HG03469 (cell line): ENCODE measurements around the gene OAF.

ENCODE experiments used
- ATAC-seq: cut with Tn5 transposase; IDR thresholded peaks from one replicate; pipeline ENCODE4 v1.9.1; 2021; ENCODE audit warnings: mild to moderate bottlenecking, moderate library complexity, moderate number of reproducible peaks; ENCODE audit not compliant: unreplicated experiment

The OAF gene

DNA sequence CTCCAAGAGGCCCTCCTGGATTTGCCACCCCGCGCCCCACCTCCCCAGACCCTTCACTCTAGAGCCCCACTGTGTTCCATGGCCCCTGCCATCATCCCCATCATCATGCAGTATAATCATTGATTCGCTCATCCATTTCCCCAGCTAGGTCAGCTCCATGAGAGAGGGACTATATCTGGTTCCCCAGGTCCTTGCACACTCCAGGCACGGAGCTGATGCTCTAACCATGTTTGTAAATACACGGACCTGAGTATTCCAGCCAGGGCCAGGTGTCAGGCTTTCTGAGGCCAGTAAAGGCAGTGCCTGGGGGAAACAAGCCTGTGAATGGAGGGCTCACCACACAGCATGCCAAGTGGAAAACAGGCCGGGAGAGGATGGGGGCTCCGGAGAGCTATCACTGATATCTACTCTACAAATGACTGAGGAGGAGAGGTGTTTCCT, 27.1 kb upstream of the OAF start:
- no peak for ATAC-seq

DNA sequence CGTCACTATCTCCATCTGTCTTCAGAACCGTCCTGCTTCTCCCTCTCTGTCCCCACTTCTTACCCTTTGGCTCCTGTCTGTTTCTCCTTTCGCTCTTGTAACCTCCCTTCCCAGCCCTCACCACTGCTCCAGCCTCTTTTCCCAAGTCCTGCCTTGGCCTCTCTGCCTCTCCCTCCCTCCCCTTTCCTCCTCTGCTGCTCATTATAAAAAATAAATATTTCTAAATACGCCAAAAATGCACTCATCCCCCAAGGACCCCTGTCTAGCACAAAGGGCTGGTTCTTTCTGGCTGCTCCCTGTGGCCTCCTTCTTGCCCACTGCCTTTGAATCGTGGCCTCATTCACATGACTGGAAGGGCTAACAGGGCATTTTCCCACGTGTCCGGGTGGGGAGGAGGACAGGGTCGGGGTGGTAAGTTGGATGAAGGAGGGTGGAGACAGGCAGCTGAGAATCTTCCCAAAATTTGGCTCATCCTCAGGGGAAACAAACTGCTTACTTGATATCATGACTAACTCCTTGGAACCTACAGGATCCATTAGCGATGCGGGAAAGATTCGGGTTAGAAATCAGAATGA, 26.4 kb upstream of the OAF start:
- no peak for ATAC-seq

DNA sequence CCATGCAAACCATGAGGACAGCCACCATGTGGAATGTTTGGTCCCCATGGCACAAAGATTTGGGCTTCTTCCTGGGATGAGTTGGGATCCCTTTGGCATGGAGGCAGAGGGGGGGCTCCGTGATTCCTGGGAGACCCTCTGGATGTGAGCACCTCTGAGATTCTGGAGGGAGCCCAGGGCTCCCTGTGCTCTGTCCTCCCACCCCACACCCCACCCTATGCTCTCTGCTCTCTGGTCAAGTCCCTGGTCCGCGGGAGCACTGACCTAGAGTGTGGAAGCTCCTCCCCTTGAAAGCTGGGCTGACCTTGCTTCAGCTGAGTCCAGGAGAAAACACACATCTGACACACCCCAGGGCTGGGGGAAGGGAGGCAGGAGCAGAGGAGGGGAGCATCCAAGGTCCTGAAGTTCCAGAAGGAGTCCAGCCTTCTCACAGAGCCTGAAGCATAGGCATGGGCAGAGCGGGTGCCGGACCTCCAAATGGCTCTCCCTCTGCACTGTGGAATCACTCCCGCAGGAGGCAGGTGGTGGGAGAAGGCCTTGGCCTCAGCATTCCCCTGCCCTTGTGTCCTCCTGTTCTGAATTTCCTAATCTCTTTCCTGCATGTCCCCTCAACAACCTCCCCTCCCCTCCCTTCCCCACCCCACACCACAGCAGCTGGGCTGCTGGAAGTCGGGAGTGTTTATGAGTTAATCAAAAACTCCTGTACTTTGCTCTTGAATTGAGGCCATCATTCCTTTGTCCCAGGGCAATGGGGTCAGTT, 25.7 kb upstream of the OAF start:
- no peak for ATAC-seq

DNA sequence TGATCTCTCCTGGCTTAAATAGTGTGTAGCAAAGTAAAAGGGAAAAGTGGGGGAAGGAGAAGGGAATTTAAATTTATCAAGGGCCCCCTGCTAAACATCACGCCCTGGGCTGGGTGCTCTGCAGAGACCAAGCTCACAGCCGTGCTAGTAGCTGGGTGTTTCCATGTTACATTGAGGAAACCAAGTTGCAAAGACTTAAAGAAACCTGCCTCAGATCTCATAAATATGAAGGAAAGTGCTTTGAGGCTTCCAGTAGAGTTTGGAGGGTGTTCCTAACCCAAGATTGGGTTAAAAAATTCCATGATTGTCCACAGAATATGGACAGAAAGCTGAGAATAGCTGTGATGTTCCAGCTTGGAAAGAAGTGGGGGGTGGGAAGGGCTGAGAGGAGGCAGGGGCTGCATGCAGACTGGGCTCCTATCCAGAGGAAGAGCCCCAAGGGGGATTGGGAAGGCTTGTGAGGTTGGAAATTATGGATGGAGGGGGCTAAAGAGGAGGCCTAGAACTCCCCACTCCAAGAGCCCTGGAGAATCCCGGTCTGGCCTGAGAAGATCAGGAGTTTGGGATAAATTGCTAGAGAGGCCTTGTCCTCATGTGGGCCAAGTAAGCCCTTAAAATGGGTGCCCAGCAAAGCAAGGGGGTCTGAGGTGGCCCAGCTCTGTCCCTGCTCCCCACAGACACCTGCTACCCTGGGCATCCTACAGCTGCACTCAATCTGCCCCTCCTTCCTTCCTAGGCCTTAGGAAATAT, 25.0 kb upstream of the OAF start:
- ATAC-seq: no peak

DNA sequence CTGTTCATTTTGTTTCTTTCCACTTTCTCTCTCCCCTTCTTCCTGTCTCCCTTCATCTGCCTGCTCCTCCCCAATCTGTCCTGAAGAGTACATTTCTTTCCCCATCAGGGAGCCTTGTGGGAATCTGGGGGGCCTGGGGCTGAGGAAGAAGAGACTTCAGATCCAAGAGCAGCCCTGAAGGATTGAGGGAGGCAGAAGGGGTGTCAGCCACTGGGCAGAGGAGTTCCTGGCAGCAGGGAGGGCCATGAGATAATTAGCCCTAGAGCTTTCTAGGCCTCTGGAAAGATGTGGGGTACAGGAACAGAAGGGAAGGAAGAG, 24.4 kb upstream of the OAF start:
- ATAC-seq: no peak

DNA sequence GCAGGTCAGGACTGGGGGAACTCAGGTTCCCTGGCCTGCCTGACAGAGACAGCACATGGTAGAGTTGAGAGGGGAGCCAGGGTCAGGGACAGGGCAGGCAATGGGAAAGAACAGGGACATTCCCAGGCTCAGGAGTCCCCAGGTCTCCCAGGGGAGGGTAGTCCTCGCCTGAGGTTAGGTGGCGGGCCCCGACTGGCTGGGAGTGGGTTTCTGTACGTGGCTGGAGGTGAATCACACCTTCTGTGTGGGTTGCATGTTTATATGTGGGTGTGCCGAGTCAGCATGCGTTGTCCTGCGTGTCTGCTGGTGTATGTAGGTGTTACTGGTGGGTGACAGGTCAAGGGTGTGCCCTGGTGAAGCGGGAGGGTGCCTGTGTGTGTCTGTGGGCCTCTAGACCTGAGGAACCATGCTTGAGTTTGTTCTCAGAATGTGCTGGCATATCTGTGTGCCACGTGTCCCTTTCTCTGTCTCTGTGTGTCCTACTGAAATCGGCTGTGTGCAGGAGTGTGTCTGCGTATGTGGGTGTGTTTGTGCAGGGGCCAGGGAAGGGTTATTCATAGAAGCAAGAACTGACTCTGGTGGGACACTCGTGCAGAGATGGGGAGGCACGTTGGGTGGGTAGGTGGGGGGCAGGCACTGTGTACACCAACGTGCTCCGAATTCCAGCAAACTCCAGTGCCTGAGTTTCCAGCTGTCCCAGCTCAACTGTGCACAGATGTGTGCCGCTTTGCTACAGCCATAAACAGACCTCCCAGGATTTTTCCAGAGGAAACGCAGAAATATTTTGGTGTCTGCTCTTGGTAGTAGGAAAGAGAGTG, 23.8 kb upstream of the OAF start:
- ATAC-seq: no peak

DNA sequence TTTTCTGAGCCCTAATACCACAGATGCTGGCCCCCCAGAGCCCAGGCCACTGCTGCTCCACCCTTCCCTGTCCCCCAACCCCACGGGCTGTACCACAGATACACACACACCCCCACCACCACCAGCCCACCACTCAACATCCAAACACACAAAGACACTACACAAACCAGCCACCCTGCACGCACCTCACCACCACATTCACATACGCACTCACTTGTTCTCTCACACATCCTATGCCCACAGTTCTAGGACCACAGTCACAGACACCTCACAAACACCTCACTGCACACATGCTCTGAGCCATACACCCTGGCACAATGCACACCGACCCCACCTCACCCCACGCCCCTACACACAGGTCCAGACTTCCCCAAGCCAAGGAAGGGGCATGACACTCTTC, 22.5 kb upstream of the OAF start:
- no peak for ATAC-seq

DNA sequence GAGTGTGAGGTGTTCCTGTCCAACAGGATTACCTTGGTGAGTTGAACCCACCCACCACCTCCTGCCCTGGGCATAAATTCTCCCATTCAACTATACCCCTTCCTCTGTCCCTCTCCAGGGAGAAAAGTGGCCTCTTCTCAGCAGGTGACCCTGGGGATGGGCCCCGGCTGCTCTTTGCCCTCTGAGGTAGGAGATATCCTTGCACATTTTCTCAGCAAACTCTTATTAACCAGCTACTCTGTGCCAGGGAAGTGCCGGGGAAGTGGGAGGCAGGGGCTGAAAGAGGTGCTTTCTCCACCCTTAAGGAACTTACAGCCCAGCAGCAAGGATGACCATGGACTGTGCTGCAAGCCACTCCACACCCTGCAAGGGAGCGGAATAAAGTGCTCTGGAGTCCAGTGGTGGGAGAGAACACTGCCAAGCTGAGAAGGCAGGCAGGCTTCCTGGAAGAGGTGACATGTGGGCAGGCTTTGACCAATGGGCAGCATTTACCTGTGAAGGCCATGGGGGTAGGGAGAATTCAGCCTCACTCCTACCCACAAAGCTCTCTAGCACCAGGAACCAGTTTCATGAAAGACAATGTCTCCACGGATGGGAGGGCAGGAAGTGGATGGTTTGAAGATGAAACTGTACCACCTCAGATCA, 21.9 kb upstream of the OAF start:
- no peak for ATAC-seq

DNA sequence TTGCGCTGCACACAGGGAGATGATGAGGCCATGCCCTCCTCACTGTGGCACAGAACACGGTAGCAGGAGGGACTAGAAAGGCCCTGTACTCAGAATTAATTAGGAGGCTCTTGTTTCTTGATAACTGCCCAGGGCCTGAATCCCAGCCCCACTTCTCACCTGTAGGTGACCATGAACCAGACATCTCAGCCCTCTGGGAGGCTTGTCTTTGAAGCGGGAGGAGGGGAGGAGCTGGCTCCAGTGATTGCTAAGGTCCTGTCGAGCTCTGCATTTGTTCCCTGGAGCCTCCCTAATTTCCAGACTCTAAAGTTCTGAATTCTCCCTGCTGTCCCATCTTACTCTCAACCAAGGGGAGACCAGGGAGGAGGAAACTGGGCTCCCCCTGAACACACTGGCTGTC, 19.8 kb upstream of the OAF start:
- ATAC-seq: no peak

DNA sequence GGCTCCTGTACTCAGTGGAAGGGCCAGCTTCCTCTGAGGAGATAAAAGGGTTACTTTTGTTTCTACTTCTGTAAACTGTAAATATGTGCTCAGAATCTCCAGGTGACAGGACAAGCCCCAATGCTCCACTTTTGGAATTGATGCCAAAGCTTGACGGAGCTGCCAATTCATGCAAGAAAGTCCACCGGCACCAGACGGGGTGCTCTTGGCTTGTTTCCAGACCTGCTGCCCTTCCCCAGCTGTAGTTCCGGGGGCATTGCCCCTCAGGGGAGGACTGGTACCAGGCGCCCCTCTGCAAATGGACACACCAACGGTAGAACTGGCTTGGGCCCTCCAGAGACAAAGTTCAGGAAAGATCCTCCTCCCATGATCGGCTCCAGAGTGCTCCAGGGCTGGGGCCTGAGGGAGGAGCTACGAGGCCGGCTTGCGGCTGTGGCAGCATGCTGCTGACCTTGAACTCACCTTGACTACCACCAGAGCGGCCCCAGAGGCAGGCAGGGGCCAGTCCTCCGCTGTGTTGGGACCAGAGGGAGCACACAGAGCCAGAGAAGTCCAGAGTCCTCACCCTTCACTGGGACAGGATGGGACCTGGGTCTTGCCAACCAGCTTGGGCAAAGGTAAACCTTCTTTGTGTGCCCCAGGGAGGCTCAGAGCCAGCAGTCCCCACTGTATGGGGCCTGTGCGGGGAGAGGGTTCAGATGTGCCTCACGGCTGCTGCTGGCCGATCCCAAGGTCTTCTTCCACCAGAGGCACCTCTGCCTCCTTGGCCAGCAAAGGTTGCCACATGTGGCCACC, 17.8 kb upstream of the OAF start:
- ATAC-seq: no peak

DNA sequence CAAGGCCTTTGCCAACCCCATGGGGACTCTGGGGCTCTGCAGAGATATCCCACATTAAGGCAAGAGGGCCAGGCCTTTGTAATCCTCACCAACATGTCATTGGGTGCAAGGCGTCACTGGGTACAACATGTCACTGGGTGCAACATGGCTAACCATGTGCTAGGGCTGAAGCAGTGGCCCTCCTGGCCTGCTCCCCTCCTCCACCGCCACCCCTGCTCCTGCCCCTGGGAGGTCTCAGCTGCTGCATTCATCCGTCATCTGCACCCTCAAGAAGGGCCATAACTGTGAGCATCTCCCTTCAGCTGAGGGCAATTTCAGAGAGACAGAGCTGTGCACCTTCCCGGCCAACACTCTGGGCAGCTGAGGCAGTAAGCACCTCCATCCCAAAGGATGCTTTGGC, 16.7 kb upstream of the OAF start:
- no peak for ATAC-seq

DNA sequence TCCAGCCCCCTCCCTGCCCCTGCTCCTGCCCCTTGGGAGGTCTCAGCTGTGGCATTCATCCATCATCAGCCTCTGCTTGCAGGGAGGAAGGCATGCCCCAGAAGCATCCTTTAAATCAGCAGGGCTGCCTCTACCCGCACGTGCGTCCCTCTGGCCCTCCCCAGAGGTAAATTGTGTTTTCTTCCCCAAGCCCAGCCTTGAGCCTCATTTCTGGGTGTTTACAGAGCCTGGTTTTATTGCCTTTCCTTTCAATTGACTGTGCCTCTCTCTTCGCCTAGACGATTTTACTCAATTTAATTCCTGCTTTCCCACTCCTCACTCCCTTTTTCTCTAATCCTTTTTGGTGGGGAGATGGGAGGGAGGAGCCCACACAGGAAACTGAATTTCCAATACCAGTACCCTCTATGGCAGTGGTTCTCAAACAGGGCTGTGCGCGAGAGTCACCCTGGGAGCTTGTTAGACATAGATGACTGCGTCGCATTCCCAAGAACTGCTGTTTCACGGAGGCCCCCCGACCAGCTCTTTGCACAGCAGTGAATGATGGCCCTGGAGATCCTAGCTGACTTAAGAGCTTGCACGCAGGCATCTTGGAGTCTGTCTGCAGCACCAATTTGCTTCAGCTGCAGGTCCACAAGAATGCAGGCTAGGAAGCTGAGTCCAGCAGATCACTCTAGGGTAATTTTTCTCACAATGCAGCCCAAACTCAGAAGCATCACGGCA, 15.1 kb upstream of the OAF start:
- no peak for ATAC-seq

DNA sequence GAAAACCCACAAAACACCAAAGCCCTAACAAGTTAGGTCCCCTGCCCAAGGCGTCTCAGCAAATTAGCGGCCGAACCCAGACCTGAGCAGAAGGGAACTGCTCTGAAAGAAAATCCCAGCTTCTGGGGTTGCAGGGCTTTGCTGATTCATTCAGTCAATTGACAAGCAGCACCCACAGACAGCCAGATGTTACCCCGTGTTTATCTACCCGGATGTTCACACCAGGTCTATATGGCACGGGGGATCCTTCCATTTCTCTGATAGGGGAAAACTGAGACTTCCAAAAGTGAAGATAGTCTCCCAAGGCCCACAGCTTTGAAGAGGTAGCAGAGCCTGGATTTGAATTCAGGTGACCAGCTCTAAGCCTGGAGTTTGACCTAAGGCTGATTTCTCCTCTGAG, 14.0 kb upstream of the OAF start:
- no peak for ATAC-seq

DNA sequence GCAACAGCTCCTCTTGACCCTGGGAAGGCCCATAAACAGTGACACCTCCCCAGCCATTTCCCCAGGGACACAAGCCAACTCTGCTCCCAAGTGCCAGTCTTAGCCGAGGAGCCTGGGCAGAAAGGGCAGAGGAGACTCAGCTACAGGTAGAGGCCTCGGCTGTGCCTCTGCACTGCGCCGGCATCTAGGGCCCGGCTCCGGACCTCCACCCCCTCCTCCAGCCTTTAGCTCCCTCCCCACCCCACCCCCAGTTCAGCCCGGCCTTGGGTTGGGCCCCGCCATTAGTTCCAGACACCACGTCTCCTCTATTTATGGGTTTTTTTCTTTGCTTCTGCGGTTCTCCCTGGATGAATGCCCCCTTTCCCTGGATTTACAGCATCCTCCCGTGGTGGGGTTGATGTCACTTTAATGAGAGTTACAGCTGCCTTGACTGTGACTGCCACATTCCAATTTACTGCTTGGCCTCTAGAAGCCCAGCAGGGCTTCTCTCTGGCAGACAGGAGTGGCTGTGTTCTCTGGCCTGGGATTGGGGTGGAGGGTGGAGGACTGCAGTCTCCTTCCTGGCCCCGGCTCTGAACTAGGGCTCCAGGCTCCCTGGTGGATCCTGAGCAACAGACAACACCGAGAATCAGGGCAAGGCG, 13.5 kb upstream of the OAF start:
- ATAC-seq: no peak

DNA sequence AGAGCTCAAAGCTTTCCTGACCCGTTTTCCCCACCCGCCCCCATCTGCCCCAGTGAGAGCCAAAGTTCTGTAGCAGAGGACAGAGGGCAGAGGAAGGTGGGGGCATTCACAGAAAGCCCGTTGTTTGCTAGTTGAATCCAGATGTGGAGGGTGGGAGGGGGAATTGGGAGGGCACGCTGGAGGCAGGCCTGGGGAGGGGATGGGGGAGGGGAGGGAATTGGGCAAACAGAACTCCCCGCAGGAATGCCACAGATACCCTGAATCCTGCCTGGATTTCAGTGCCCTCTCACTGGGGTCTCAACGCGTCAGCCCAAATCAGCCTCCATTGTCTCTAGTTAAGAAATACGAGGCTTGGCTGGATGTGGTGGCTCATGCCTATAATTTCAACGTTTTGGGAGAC, 12.9 kb upstream of the OAF start:
- no peak for ATAC-seq

DNA sequence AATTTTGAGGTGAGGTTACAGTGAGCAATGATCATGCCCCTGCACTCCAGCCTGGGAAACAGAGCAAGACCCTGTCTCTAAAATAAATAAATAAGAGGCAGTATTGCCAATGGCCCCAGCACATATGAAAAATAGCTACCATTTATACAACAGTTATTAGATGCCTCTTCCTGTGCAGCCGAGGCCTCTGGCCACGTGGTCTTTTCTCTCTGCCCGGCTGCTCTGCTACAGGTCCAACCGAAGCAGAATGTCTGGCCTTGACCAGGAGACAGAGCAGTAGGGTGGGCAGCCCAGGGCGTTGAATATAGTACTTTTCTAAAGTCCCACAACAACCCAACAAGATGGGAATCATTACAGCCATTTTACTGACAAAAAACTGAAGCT, 12.4 kb upstream of the OAF start:
- no peak for ATAC-seq

DNA sequence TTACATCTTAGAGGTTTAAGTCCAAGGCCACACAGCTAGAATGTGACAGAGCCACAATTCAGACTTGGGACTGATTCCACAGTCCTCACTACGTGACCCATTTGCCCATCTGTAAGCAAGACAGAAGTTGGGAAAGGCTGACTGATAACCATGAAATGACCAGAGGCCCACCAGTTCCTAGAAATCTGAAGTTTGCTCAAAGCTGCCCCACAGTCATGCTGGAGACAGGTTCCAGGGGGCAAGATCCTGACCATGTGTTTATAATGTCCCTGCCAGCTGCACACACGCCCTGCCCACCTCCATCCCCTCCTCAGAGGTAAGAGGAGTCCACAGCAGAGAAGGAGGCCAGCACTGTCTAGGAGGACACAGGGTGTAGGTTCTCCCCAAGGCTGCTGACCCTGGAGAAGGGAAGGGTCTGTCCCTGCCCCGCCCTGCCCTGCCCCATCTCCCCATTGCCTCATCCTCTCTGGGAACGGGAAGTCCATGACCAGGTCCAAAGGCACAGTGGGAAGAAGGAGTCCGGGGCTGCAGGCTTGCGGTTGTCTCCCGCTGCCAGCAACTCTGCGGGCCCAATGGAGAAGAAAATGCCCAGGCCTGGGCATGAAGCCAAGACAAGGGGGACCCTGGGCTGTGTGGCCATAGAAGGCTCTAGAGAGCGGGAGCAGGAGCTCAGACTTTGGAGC, 11.9 kb upstream of the OAF start:
- no peak for ATAC-seq

DNA sequence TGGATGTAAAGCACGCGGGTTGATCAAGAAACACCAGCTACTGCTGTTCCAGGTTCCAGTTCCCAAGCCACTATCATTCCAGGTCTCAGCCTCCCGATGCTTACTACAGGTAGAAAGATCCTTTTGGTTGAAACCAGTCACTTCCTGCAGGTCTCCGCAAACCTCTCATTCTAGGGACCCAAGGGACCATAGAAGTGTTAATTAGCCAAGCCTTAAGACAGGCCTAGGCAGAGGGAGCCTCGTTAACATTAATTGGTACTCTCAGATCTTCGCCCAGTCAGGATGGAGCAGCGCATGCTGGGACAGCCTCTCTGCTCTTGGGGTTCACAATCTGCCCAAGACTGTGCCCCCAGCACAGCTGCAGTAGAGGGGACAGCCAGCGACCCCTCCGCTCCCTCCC, 11.2 kb upstream of the OAF start:
- no peak for ATAC-seq

DNA sequence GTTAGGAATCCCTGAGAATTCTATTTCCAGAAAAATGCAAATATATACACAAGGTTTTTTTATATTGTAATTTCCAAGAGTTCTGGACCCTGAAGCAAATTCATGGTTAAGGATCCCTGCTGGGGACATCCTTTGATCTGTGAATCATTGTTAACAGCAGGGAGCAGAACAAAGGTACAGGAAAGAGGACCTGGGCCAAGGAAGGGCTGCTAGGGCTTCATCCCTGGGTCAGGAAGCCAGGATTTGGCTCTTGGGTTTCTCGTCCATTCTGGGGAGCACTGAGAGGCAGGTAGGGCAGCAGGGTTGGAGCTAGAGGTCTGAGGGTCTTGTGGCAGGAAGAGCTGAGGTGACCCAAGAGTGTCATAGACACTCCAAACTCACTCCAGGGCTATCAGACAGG, 10.2 kb upstream of the OAF start:
- no peak for ATAC-seq
